ENCODE data around the gene FAM209B. TPM values are rescaled to one million over a fixed set of nuclear protein-coding genes. Genes with fewer than 3 reads are reported as not detected.

FAM209B gene
- polyA plus RNA-seq, 2 of the 4 experiments (the other 2 are of a cell fraction) = 0.46 to 0.78 TPM

- Histone ChIP-seq H3K4me1 (no peaks in the 10 kb centered on the region), H3K27ac (no peak overlapping the region), H3K9me3 (peaks cover 6% of the 10 kb centered on the region; the same call in 1 of the 3 replicates), H3K4me2 (no peak overlapping the region), H3K4me3 (no peak overlapping the region)
- no peak for DNase-seq (ENCODE audit: low read depth in 1 of 2, low spot score in 1 of 2)
- TF ChIP-seq CEBPB (IDR thresholded peaks at IDR 0.05) (peak; percentile 52 to 80; a peak in 3 of 4 replicates), NPAS2 (CRISPR knock-in tag; IDR thresholded peaks at IDR 0.05; ENCODE audit: borderline replicate concordance) (no peak), CHD2 (IDR thresholded peaks at IDR 0.05; ENCODE audit: low read length, partially characterized antibody) (no peak)
- TF ChIP-seq, protein P1, sequence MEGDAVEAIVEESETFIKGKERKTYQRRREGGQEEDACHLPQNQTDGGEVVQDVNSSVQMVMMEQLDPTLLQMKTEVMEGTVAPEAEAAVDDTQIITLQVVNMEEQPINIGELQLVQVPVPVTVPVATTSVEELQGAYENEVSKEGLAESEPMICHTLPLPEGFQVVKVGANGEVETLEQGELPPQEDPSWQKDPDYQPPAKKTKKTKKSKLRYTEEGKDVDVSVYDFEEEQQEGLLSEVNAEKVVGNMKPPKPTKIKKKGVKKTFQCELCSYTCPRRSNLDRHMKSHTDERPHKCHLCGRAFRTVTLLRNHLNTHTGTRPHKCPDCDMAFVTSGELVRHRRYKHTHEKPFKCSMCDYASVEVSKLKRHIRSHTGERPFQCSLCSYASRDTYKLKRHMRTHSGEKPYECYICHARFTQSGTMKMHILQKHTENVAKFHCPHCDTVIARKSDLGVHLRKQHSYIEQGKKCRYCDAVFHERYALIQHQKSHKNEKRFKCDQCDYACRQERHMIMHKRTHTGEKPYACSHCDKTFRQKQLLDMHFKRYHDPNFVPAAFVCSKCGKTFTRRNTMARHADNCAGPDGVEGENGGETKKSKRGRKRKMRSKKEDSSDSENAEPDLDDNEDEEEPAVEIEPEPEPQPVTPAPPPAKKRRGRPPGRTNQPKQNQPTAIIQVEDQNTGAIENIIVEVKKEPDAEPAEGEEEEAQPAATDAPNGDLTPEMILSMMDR (IDR thresholded peaks at IDR 0.05) = no peak
- no peak for FAIRE-seq
- no peak for ATAC-seq
- POLR2A ChIA-PET = no interaction called here
- CTCF ChIA-PET = interaction anchor here (11.1 kb wide), 1 partner anchor 22 kb away, joined by 94 read pairs; no protein-coding TSS in a partner anchor
- WGBS (ENCODE audit: missing lambda C conversion rate) = 56% methylated on average over 4 of the region's 4 CpGs
Observed at GRCh38 chr20:56572172-56572571, 39.1 kb downstream of the FAM209B start.

DNA sequence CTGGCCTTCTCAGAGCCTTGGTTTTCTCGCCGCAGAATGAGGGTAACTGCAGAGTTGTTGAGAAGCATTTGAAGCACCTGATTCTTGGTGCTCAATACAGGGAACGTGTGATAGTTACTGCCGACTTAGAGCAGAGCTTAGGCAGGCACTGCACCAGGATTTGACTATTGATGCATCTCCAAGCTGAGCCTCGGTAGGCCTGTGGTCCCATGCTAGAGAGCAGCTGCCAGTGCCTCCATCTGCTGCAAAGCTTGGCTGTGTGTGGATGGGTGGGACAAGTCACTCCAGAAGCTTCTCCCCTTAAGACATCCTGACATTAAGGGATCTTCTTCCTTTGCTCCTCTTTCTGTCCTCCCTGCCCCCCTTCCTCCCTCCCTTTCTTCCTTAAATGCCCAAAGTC, 40.9 kb downstream of the FAM209B start:
- Histone ChIP-seq H3K4me3 (no peak overlapping the region), H3K27ac (no peak overlapping the region), H3K4me1 (no peaks in the 10 kb centered on the region), H3K9me3 (peaks cover 6% of the 10 kb centered on the region; the same call in 1 of the 3 replicates), H3K4me2 (no peak overlapping the region)
- FAIRE-seq (no peak), ATAC-seq (no peak), DNase-seq (ENCODE audit: low read depth in 1 of 2, low spot score in 1 of 2) (no peak)
- TF ChIP-seq REST (IDR thresholded peaks at IDR 0.05) (no peak), HOXB13 (CRISPR knock-in tag; IDR thresholded peaks at IDR 0.05; ENCODE audit: low read depth) (no peak), FOXS1 (CRISPR knock-in tag; IDR thresholded peaks at IDR 0.05) (no peak), CHD2 (IDR thresholded peaks at IDR 0.05; ENCODE audit: low read length, partially characterized antibody) (no peak), NR3C1 (IDR thresholded peaks at IDR 0.05) (no peak), BCL3 (IDR thresholded peaks at IDR 0.05) (no peak), CEBPB (IDR thresholded peaks at IDR 0.05) (no peak), JUNB (IDR thresholded peaks at IDR 0.05) (no peak), RNF2 (IDR thresholded peaks at IDR 0.05; ENCODE audit: borderline replicate concordance, low read depth) (no peak), EP300 (IDR thresholded peaks at IDR 0.05) (no peak), FOSL2 (IDR thresholded peaks at IDR 0.05) (no peak), FOSL2 (CRISPR knock-in tag; IDR thresholded peaks at IDR 0.05) (no peak), TP53 (CRISPR knock-in tag; IDR thresholded peaks at IDR 0.05) (no peak)
- TF ChIP-seq, protein P1 (IDR thresholded peaks at IDR 0.05) = no peak
- TF ChIP-seq, protein P2, sequence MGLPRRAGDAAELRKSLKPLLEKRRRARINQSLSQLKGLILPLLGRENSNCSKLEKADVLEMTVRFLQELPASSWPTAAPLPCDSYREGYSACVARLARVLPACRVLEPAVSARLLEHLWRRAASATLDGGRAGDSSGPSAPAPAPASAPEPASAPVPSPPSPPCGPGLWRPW (IDR thresholded peaks at IDR 0.05) = no peak
- CTCF ChIA-PET = interaction anchor here (1.0 to 11.1 kb wide), 3 partner anchors 12 to 487 kb away, joined by 3 to 94 read pairs (median 3); no protein-coding TSS in a partner anchor
- POLR2A ChIA-PET = no interaction called here
- 89% methylated on average over 5 of the region's 5 CpGs for WGBS (ENCODE audit: missing lambda C conversion rate)

Data from A549 (cell line).